Loucy (cell line): ENCODE measurements around the gene DNAJC1.
A peak's percentile ranks its signal among the peaks of the same experiment; 100 is the strongest.

Source experiments
- H2AFZ ChIP-seq: fragments of 200-600 bp; sonication (generic); 2 replicates; pipeline ENCODE4 v1.6.0; 2016; ENCODE audit warnings: antibody characterized with exemption, mild to moderate bottlenecking, low read length, moderate library complexity
- H3F3A ChIP-seq: fragments of 200-600 bp; 2 replicates; pipeline ENCODE4 v1.6.0; 2016; ENCODE audit warnings: antibody characterized with exemption, low read depth, mild to moderate bottlenecking
- H3K27me3 ChIP-seq: fragments of 200-600 bp; sonication (generic); 2 replicates; pipeline ENCODE4 v1.6.1; 2014; ENCODE audit warnings: low read length, mild to moderate bottlenecking; ENCODE audit not compliant: insufficient read depth, poor library complexity, severe bottlenecking
- H3K36me3 ChIP-seq: fragments of 200-600 bp; sonication (generic); 2 replicates; pipeline ENCODE4 v1.6.1; 2016; ENCODE audit warnings: low read length; ENCODE audit not compliant: insufficient read depth
- H3K4me1 ChIP-seq: fragments of 200-600 bp; sonication (generic); 2 replicates; pipeline ENCODE4 v1.5.1; 2014; ENCODE audit warnings: low read length, mild to moderate bottlenecking; ENCODE audit not compliant: insufficient read depth, poor library complexity, severe bottlenecking
- H3K4me2 ChIP-seq: fragments of 200-600 bp; sonication (generic); 2 replicates; pipeline ENCODE4 v1.6.0; 2014; ENCODE audit warnings: antibody characterized with exemption, low read length, low read depth, mild to moderate bottlenecking; ENCODE audit not compliant: poor library complexity, severe bottlenecking
- H3K4me3 ChIP-seq: fragments of 200-600 bp; sonication (generic); 2 replicates; pipeline ENCODE4 v1.5.1; 2014; ENCODE audit warnings: low read length, mild to moderate bottlenecking, mixed read lengths; ENCODE audit not compliant: poor library complexity, severe bottlenecking
- H3K79me2 ChIP-seq: fragments of 200-600 bp; sonication (generic); 2 replicates; pipeline ENCODE4 v1.6.1; 2014; ENCODE audit warnings: low read length; ENCODE audit not compliant: insufficient read depth
- H3K9ac ChIP-seq: fragments of 200-600 bp; sonication (generic); 2 replicates; pipeline ENCODE4 v1.6.0; 2014; ENCODE audit warnings: mild to moderate bottlenecking, low read depth, low read length, moderate library complexity; ENCODE audit not compliant: poor library complexity, severe bottlenecking
- H3K9me2 ChIP-seq: fragments of 200-600 bp; sonication (generic); replicated peaks from 2 replicates; pipeline ENCODE4 v1.6.1; 2016; ENCODE audit warnings: low read depth, low read length, mixed read lengths
- H3K9me3 ChIP-seq: fragments of 200-600 bp; sonication (generic); 2 replicates; pipeline ENCODE4 v1.6.1; 2014; ENCODE audit warnings: mild to moderate bottlenecking, antibody characterized with exemption, low read length, low read depth; ENCODE audit not compliant: insufficient read depth
- H4K20me1 ChIP-seq: fragments of 200-600 bp; sonication (generic); 2 replicates; pipeline ENCODE4 v1.6.0; 2014; ENCODE audit warnings: antibody characterized with exemption, low read length, mild to moderate bottlenecking; ENCODE audit not compliant: insufficient read depth, poor library complexity, severe bottlenecking
- CTCF ChIP-seq: fragments of 200-600 bp; sonication (generic); conservative IDR thresholded peaks from 2 replicates; pipeline ENCODE4 v1.5.1; 2014; ENCODE audit warnings: mild to moderate bottlenecking, antibody characterized with exemption, low read length
- EZH2phosphoT487 ChIP-seq: fragments of 200-600 bp; IDR thresholded peaks from 2 replicates; pipeline ENCODE4 v1.6.1; 2018; ENCODE audit warnings: antibody characterized with exemption, mild to moderate bottlenecking, moderate library complexity, borderline replicate concordance

Gene DNAJC1

GRCh38 chr10:21728618-21729017 lies 274.9 kb downstream of the DNAJC1 start:
- Histone ChIP-seq H3K4me1 (peaks cover 24% of the 10 kb centered on the region), H3K9me2 (no peaks in the 10 kb centered on the region), H3K9me3 (no peaks in the 10 kb centered on the region), H3K4me3 (no peak overlapping the region), H3K9ac (no peak overlapping the region), H3K79me2 (peaks cover 6% of the 10 kb centered on the region), H4K20me1 (peaks cover 59% of the 10 kb centered on the region), H2AFZ (no peak overlapping the region), H3K36me3 (peaks cover 52% of the 10 kb centered on the region; the same call in 1 of the 2 replicates), H3K4me2 (no peak overlapping the region), H3K27me3 (no peaks in the 10 kb centered on the region), H3F3A (peaks cover 11% of the 10 kb centered on the region)
- TF ChIP-seq EZH2phosphoT487, result no peak

- peaks cover 6% of the 10 kb centered on the region for H3K79me2 ChIP-seq
- H3K4me3 ChIP-seq, result no peak overlapping the region
- H3K9me3 ChIP-seq, result no peaks in the 10 kb centered on the region
- H3K4me2 ChIP-seq, result no peak overlapping the region
- peaks cover 11% of the 10 kb centered on the region for H3F3A ChIP-seq
- no peaks in the 10 kb centered on the region for H3K27me3 ChIP-seq
- no peak overlapping the region for H3K9ac ChIP-seq
- no peak overlapping the region for H2AFZ ChIP-seq
- peaks cover 24% of the 10 kb centered on the region for H3K4me1 ChIP-seq
- TF ChIP-seq EZH2phosphoT487 (peak; percentile 16; the same call in 1 of the 2 replicates), CTCF (no peak)
- H4K20me1 ChIP-seq, result peaks cover 66% of the 10 kb centered on the region
- H3K9me2 ChIP-seq, result no peaks in the 10 kb centered on the region
- H3K36me3 ChIP-seq, result peaks cover 42% of the 10 kb centered on the region; the same call in 1 of the 2 replicates
Measured at GRCh38 chr10:21727452-21728168, 275.9 kb downstream of the DNAJC1 start.

- H3K79me2 ChIP-seq, result peaks cover 6% of the 10 kb centered on the region
- no peak overlapping the region for H3K9ac ChIP-seq
- no peak overlapping the region for H3K4me3 ChIP-seq
- no peaks in the 10 kb centered on the region for H3K9me2 ChIP-seq
- no peak overlapping the region for H3K4me2 ChIP-seq
- no peak overlapping the region for H2AFZ ChIP-seq
- H3K4me1 ChIP-seq, result peaks cover 24% of the 10 kb centered on the region
- H3K9me3 ChIP-seq, result no peaks in the 10 kb centered on the region
- peaks cover 11% of the 10 kb centered on the region for H3F3A ChIP-seq
- TF ChIP-seq EZH2phosphoT487 (no peak), CTCF (no peak)
- H4K20me1 ChIP-seq, result peaks cover 63% of the 10 kb centered on the region
- peaks cover 35% of the 10 kb centered on the region; the same call in 1 of the 2 replicates for H3K36me3 ChIP-seq
- H3K27me3 ChIP-seq, result no peaks in the 10 kb centered on the region
Measured at GRCh38 chr10:21726601-21727225, 276.8 kb downstream of the DNAJC1 start.
